Stimulated activated CD4-positive, alpha-beta T cell treated with anti-CD3 and anti-CD28 coated beads, Interleukin-15, amount 100 ng/mL, for 1 hour (primary cell): ENCODE measurements around the gene C10orf90.
"Not testable (repeated sequence)": the region's sequence is repeated elsewhere in the genome, so short reads cannot be mapped to it uniquely, and the experiment has no call there.

ENCODE experiments used
- DNase-seq, 2 donors: peaks; one replicate each; pipeline ENCODE4 v3.0.0-alpha.2; 2020; ENCODE audit warnings: low read depth in 1 of 2, low spot score in 1 of 2

Gene C10orf90

DNA sequence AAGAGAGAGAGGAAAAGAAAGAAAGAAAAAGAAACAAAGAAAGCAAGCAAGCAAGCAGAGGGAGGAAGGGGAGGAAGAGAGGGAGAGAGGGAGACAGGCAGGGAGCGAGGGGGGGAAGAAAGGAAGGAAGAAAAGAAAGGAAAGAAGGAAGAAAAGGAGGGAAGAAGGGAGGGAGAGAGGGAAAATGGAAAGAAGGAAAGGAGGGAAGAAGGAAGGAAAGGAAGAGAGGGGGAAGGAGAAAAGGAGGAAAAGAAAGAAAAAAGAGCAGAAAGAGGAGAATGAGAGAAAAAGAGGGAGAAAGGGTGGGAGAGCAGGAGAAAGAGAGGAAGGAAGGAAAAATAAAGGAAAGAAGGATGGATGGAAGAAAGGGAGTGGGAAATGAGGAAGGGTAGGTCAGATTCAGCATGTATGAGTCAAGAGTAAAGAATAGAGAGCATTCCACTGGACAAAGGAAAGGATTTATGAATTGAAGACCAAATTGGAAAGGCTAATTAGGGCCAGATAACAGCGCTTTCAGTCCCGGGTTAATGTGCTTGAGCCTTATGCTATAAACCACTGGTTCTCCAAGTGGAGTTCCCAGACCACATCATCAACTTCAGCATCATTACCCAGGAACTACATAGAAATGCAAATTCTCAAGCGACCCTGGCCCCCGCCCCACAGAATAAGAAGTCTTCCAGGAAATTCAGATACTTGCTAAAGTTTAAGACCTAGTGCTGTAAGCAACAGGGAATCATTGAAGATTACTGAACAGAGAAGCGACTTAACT, 85.1 kb downstream of the C10orf90 start:
- no peak for DNase-seq

DNA sequence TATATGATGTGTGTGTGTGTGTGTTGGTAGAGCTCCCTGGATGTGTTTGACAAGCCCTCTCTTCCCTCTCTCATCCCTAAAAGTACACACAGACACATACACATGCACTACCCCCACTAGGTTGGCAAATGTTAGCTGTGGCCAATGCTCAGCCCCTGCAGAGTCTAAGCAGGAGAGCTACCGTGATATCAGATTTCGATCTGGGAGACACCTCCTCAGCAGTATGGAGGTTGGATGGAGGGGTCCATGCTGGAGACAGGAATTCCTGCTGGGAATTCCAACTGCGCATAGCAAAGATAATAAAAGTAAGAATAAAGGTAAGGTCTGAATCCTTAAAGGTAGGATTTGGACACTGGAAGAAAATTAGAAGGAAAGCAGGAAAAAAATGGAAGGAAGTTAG, 85.7 kb downstream of the C10orf90 start:
- no peak for DNase-seq

DNA sequence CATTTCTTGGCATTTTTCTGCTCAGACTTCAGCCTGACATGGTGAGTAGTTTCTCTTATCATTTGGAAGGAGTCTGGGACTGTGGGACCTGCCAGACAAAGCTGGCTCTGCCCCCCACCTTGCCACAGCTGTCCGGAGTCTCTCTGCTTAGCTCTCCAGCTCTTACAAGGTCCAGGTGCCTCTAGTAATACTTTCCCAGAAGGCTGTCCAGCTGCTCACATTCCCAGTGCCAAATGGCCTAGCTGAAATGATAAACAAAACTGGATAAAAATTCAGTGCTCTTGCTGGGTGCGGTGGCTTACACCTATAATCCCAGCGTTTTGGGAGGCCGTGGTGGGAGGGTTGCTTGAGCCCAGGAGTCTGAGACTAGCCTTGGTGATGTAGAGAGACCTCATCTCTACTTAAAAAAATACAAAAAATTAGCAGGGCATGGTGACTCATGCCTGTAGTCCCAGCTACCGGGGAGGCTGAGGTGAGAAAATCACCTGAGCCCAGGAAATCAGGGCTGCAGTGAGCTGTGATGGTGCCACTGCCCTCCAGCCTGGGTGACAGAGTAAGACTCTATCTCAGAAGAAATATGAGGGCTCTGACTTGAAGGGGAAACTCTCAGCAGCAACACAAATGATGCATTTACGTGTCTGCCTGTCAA, 86.8 kb downstream of the C10orf90 start:
- no peak for DNase-seq

DNA sequence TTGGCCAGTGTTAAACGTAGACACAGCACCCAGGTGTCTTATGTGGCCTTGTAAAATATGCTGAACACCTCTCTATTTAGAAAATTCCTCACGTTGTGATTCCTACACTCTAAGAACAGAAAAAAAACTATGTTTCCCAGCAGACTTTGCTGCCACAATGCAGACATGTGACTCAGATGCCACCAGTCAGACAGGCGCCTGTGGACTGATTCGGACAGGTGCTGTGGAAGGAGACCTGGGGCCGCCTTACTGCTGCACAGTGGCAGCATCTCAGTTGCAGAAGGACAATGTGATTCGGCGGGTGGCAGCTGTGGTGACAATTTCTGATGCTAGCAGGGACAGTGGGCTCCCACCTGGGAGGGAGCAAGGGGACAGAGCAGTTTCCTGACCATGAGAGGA, 88.8 kb downstream of the C10orf90 start:
- no peak for DNase-seq

DNA sequence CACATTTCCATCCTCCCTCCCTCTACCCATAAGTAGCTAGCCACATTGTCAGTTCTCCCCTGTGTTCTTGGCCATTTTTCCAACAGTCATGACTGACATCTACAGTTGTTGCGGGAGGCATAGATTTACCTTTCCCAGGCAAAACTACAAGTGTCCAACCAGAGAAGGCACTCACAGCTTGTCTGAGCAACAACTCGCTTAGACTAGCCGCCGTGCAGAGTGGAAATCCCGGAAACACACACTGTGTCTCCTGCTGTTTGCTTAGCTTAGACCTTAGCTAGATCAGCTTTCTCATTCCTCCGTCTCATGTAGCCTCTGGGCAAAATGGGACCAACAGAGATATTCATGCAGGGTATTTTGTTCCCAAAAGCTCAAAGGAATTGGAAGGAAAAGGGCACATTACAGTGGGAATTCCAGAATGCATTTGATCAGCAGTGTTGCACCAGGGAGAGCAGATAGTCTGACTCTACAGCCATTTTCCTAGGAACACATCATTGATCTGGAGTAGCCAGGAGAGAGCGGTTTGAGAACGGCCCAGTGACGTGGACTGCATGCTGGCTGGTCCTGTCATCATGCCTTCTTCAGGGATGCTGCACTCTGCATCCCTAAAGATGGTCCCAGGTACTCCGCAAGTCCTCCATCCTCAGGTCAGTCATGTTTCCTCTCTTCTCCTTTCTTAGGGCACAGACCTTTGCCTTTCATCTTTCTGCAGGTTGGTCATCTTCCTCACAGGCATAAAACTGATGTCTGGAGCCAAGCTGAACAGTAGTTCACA, 89.4 kb downstream of the C10orf90 start:
- DNase-seq = no peak

DNA sequence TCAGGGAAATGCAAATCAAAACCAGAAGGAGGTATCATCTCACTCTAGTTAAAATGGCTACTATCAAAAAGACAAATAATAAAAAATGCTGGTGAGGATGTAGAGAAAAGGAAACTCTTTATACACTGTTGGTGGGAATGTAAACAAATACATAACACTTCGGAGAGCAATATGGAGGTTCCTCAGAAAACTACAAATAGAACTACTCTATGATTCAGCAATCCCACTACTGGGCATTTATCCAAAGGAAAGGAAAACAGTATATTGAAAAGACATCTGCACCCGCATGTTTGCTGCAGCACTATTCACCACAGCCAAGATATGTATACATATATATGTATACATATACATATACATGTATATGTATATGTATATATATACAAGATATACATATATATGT, 94.2 kb downstream of the C10orf90 start:
- DNase-seq = no peak

DNA sequence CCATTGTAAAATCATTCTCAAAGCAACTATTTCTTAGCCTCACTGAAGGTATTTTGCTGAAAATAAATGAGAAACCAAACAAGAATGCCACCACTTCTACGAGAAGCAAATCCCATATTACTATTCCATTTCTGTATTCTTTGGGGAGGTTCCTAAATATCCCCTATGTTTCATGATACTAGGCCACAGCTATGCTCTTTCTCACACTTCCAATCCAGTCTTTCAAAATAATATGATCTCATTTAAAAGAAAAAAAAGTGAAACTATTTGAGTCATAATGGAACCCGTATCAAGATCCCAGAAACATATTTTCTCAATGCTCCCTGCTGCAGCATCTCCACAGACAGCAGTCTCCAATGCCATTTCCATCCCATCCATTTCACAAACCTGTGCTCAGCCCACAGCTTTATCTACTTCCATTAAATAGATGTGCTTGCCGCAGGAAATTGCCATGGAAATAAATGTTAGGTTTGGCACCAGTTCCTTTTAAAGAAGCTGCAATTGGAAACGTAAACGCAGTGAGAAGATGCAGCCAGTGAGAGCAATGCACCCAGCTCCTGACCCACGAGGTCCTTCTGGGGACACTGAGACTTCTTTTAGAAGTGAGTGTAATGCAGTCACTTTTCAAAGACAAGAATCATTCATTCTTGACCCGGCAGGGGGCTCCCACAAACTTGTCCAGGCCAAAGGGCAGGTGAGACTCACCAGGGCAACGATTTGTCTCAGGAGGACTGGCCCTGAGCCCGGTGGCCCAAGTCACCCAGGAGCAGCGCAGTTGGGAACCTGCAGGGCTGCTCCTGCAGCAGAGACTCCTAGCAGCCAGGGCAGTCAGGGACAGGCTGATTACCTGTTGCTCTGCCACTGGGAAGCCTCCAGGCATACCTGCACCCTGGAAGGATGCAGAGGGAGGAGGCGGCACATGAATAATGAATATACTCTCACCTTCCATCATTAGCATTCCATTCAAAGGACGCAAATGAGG, 99.6 kb downstream of the C10orf90 start:
- no peak for DNase-seq

DNA sequence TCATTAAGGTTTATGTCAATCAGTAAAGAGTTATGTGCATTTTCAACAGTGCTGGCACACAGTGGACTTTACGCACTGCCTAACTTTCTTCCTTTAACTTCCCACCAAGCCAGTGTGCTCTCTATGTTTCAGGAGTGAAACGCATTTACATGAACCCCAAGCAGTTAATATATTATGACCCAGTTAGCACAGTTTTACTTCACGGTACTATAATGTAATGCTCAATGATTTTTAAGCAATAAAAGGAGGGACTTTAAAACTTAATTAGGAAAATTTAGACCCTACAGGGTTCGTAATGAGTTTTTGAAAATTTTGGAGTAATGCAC, 100.3 kb downstream of the C10orf90 start:
- no peak for DNase-seq

DNA sequence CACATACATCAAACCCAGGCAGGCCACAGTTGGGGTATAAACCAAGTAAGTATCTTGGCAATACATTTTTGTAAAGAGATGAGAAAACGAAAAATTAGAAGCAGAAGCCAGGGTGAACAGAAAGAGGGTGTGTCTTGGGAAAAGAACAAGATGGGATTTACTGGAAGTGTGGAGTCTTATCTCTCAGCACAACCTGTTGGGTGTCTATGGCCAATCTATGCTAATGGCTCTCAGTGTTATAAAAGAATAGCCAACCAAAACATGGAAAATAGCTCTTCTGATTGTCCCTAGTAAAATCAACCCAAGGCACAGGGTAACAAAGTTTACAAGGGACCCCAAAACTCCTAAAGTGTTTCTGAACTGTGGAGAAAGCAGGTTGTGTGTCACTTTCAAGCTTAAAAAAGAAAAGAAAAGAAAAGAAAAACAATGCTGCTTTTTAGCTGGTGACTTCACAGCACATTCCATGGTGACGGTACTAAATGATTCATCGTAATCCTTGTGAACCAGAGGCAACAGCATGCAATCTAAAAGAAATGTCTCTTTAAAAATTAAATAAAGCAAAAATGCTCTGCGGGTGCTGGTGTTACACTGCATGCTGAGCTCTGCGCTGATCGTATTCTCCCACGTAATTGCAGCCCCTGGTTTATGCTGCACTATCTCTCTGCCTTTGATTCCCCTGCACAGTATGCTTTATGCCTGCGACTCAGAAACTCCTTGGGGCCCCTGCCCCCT, 100.8 kb downstream of the C10orf90 start:
- DNase-seq = no peak

DNA sequence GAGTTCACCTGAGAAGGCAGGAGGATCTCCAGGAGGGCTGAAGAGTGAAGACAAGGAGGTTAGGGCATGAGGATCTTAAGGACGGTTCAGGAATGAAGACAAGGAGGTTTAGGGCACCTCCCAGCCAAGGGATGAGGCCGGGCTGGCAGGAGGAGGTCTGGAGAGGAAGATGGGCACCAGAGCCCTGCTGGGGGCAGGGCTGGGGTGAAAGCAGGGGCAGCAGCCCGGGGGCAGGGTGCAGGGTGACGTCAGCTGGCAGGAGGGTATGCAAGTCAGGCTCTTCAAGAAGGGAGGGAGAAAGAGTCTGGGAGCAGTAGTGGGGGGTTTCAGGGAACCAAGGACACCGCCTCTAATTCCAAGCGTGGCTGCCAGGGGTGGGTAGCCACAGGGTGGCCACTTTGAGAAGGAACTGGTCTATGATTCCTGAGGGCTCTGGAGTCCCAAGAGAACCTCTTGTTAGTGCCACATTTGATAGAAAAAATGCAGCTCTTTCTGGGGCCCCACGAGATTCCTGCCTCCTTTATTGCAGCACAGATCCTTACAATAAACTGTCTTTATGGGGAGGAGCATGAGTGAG, 101.6 kb downstream of the C10orf90 start:
- no peak for DNase-seq

DNA sequence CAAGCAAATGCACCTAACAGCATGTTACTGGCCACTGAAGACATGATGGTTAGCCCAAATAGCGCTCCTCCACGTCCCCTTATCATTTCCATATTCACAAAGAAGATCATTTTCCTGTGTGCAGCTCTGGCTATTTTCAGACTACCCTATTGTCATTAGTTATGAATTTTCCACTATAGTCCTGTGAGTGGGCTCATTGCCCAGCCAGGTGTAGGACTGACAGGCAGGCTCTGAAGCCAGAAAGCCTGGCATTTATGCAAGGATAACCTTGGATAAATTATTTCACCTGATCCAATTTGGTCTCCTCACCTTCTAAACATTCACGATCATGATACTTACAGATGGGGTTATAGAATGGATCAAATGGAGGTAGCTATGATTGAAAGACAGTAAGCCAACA, 104.6 kb downstream of the C10orf90 start:
- DNase-seq = no peak

DNA sequence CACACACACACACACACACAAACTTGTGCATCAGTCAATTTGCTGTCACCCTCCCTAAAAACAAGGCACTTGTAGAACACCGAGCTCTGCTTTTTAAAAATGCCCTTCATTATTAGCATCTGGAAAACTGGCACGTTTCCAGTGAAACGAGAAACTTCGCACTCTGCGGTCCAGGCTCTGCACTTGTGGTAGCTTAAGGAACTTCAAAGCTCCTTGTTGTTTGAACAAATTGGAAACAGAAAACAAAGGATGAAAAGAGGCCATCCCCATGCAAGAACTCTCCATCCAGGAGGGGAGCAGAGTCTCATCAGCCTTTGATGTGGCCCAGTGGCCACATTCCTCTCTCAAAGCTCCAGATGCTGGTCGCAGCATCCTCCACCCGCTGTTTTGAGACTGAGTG, 105.1 kb downstream of the C10orf90 start:
- no peak for DNase-seq

DNA sequence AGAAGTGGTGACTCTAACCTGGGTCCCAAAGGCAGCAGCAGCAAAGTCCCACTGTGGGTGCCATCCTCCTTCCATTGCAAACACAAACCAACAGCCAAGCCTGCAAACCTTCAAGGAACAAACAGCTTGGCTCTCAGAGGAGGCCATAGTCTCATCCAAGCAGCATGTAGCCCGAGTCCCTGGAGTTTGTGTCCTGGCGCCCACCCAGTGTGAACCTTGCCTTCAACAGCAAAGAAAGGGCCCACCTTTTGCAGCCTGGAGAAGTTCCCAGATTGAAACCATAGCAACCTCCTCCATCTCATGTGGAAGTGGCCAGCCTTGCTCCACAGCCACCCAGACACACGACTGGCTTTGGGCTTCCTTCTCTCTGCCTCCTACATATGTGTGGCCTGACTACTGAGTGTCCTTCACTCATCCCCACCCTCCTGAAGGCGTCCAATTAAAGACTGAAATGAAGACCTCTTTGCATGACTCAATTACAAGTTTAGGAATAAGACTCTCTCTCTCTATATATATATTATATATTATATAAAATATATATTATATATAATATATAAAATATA, 106.1 kb downstream of the C10orf90 start:
- DNase-seq = no peak

DNA sequence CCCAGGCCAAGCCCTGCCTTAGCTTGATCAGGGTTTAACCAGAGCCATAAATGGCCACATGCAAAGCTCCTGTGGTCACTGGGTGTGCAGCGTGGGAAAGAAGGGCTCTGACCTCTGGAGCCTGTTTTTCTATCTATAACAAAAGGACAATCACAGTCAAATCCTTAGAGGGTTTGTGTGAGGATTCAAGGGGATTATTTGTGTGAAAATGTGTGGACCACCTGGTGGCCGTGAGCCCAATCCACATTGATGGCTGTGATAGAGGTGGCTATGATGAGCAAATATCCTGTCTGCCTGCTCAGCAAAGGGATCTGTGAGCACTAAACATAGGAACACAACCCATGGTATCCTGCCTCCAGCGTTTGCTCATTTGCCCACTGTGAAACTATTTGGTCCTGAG, 107.1 kb downstream of the C10orf90 start:
- DNase-seq = no peak

DNA sequence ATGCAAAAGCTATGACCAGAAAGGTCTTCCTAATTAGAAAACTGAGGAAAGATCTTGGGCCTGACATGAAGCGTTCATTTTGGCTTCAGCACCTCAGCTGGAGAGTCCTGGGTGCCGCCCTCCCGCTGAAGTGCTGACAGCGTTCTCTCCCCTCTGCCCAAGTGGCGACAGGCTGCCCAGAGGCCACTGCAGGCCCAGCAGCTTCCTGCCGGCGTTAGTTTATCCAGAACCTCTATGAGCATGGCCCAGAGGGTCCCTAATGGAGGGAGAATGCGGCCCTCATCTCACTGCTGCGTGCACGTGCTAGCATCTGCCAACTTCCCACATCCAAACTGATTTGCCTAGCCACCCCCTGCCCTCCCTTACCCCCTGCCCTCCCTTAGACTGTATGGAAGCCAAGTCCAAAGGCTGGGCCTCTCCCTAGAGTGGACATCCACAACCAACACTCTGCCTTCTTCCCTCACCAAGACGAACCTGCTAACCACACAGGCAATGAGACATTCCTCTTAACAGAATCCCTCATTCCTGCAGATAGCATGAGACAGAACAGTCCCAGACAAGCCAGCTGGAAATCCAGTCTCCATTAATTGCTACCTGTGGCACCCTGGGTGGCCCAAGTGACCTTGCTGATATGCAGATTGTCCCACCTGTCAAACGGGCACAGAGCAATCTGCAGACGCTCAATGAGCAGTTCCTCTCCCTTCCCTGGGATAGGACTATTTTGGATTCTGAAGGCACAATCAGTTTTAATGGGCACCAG, 108.4 kb downstream of the C10orf90 start:
- no peak for DNase-seq

DNA sequence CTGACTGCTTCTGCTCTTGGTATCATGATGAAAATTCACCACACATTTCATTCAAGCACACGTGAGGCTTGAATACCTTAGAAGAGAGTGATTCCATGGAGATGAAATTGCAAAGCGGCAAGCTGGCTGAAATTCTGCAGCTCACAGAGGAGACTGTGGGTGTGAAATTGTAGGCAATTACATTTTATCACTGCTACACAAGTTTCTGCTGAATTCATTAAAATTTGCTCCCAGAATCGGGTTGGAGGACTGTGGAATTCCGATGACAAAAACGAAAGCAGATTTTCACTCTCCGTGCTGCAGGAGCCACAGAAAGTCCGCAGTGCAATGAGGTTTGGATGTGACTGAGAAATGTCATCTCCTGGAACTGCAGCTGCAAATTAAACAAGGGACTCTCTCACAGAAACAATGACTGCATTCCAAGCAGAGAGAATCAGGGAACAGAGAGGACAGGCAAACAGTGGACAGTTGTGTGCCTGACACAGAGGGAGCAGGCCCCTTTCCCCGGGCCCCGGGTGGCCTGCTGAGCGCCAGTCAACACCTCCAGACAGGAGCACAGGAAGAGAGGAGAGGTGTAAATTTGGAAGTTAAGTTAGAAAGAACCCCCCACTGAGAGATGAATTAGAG, 109.1 kb downstream of the C10orf90 start:
- DNase-seq = no peak

DNA sequence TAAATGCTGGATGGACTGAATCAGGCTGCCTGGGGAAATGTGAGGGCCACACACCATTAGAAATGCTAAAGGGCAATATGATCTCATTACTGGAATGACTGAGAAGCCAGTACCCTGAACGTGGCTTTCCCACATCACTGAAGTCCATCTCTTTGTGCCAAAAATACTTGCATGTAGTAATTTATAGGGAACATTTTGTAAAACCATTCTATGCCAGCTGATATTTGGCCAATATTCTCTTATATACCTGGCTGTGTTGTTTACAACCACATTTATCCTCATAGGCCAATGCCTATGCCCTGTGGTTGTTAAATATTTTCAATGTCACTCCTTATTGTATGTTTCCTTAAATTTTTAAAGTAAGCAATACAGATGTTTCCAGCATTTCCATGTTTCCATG, 111.6 kb downstream of the C10orf90 start:
- no peak for DNase-seq

DNA sequence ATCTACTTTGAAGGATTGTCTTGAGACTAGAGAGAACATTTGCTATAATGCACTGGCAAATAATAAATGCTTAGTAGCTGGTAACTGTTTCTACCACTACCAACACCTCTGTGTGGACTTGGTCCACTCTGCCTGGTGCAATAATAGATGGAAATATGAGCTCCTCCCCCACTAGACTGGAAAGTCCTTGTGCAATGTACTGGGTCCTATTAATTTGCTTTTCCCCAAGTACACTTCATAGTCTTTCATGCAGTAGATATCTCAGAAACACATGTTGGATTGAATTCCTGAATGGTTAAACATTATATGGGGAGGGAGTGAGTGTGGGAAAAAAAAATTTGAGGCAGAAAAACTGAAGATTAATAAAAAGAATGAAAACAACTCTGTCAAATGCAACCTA, 119.3 kb downstream of the C10orf90 start:
- no peak for DNase-seq

DNA sequence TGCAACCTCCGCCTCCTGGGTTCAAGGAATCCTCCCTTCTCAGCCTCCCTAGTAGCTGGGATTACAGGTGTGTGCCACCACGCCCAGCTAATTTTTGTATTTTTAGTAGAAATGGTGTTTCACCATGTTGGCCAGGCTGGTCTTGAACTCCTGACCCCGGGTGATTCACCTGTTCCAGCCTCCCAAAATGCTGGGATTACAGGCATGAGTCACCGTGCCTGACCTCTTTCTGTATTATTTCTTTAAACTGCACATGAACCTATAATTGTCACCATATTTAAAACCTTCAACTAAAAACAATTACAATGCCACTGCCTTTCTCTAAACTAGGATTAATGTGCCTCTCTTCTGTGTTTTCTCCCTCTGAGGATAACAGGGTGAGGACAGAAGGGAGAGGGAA, 119.9 kb downstream of the C10orf90 start:
- not testable (repeated sequence) for DNase-seq
